ENCODE measurements around the gene DMRTC2. TPM values are rescaled to one million over a fixed set of nuclear protein-coding genes. Genes with fewer than 3 reads are reported as not detected.

Gene DMRTC2
- total and polyA plus RNA-seq, 2 of the 8 experiments (the other 6 are each of a cell fraction or from before 2014, with no cell fraction given): not detected

GRCh38 chr19:41887711-41888382, 43.0 kb downstream of the DMRTC2 start (continued):
- no peak for TF ChIP-seq CHD7 (IDR thresholded peaks at IDR 0.05; ENCODE audit: insufficient replicate concordance, low read length)
- TF ChIP-seq TAF1 (IDR thresholded peaks at IDR 0.05; ENCODE audit: low read depth, low read length): no peak
- no peak for TF ChIP-seq YY1 (IDR thresholded peaks at IDR 0.05; ENCODE audit: low read depth, low read length)
- 0 out of 3 replicates have a peak, but pooled peaks of 1 of the 2 experiments have one; percentile 38 for TF ChIP-seq EP300 (IDR thresholded peaks at IDR 0.05; ENCODE audit: borderline replicate concordance in 1 of 2, low read depth in 2 of 2, low read length in 2 of 2)
- TF ChIP-seq SAP30 (IDR thresholded peaks at IDR 0.05; ENCODE audit: insufficient read depth, insufficient replicate concordance, low read length): no peak
- TF ChIP-seq POLR2AphosphoS5 (IDR thresholded peaks at IDR 0.05; ENCODE audit: low read depth, low read length): no peak
- no peak for TF ChIP-seq KDM5A (IDR thresholded peaks at IDR 0.05; ENCODE audit: low read length)
- TF ChIP-seq KDM4A (IDR thresholded peaks at IDR 0.05; ENCODE audit: low read depth, low read length, severe bottlenecking): no peak
- no peak for TF ChIP-seq SUZ12 (IDR thresholded peaks at IDR 0.05; ENCODE audit: low read length)
- no peak; the same call in 1 of the 2 replicates for TF ChIP-seq EGR1 (IDR thresholded peaks at IDR 0.05; ENCODE audit: borderline replicate concordance, low read depth, low read length)
- TF ChIP-seq SIRT6 (IDR thresholded peaks at IDR 0.05; ENCODE audit: low read length): no peak
